HepG2 (cell line): ENCODE results near the gene SUDS3.

ENCODE experiments used
- POLR2AphosphoS5 ChIP-seq: IDR thresholded peaks from 2 replicates; pipeline ENCODE4 v1.6.1; 2012; ENCODE audit warnings: low read depth, low read length
- RFX5 ChIP-seq: IDR thresholded peaks from 2 replicates; pipeline ENCODE4 v1.6.1; 2011; ENCODE audit warnings: low read depth, low read length, improper control_type of control experiment
- TOE1 ChIP-seq: sonication (generic); formaldehyde crosslinking; IDR thresholded peaks from 2 replicates; pipeline ENCODE4 v1.4.0; 2020; ENCODE audit warnings: mild to moderate bottlenecking, missing genetic modification reagents
- ZFP91 ChIP-seq: sonication (generic); formaldehyde crosslinking; IDR thresholded peaks from 2 replicates; pipeline ENCODE4 v1.9.0; 2022; ENCODE audit warnings: missing genetic modification reagents, mild to moderate bottlenecking, borderline replicate concordance
- ZNF501 ChIP-seq: sonication (generic); formaldehyde crosslinking; IDR thresholded peaks from 2 replicates; pipeline ENCODE4 v1.5.1; 2020; ENCODE audit warnings: mild to moderate bottlenecking, moderate library complexity, missing genetic modification reagents

- TF ChIP-seq TOE1 = no peak
- TF ChIP-seq ZNF501 = no peak
- no peak for TF ChIP-seq RFX5
- no peak for TF ChIP-seq POLR2AphosphoS5
- no peak for TF ChIP-seq ZFP91 (CRISPR knock-in tag)
These were observed 80.4 kb downstream of the SUDS3 start for GRCh38 chr12:118456741-118457140.
